Activated CD4-positive, alpha-beta T cell treated with anti-CD3 and anti-CD28 coated beads for 24 hours (primary cell): ENCODE measurements around the gene EXTL1.

Source experiments
- DNase-seq, 2 donors: peaks; one replicate each; pipeline ENCODE4 v3.0.0-alpha.2; 2020; ENCODE audit warnings: low read depth in 2 of 2

EXTL1 gene

DNA sequence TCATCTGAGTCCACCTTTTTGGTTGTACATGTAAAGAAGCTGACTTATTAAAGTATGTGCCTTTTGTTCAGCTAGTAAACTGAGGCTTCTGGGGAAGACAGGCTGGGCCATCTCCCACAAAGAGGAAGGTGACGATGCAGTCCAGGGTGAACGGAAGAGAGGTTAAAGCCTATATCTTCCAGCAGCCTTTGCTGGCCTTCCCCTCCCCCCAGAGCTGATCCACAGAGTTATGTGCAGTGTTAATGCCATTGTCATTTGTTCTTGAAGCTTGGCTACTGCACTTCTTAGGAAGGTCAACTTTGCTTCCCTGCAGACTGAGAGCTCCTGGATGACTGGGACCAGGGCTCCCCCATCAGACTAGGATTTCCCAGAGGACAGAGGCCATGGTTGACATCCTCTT lies 22.2 kb downstream of the EXTL1 start:
- no peak for DNase-seq

DNA sequence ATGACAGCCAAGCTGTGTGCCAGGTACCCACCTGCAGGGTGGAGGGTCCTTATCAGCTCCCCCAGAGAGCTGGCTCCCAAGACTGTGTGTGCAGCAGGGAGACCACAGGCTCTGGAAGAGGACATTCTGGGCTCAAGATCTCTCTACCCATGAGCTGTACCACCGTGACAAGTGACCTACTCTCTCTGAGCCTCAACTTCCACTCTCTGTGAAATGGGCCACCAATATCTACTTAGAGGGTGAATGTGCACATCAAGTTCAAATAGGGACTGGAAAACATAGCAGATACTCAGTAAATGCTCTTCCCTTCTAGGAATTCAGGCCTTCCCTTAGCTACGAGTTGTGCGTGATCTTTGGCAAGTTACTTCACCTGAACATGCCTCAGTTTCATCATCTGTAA lies 22.8 kb downstream of the EXTL1 start:
- no peak for DNase-seq

DNA sequence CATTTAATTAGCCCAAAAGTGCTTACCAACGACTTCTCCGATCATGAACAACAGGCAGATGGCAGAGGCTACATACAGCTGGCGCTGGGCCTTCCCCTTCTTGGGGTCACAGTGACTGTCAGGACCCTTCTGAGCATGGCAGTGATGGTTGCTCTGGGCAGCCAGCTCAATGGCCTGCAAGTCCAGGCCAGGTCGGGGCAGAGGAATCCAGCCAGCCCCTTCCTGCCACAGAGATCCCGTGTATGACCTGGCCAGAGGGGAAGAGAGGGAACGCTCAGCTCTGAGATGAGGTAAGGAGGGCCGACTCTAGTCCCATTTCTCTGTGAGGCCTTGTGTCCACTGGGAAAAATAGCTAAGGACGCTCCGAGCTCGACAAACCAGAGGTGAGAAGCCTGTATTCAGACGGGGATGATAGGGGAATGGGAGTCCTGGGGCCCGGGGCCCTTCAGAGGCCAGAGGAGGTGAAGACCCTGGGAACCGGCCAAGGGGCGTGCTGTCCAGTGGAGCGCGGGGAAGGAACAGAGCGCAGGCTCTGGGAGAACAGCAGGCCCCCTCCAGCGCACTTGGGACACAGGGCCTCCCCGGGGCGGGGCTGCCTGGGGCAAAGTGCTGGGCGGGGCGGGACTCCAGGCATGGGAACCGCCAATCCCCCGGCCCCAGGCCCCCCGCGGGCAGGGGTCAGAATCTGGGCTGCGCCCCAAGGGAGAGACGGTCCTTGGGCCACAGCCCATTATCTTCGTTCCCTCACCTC lies 23.6 kb downstream of the EXTL1 start:
- DNase-seq, result no peak

DNA sequence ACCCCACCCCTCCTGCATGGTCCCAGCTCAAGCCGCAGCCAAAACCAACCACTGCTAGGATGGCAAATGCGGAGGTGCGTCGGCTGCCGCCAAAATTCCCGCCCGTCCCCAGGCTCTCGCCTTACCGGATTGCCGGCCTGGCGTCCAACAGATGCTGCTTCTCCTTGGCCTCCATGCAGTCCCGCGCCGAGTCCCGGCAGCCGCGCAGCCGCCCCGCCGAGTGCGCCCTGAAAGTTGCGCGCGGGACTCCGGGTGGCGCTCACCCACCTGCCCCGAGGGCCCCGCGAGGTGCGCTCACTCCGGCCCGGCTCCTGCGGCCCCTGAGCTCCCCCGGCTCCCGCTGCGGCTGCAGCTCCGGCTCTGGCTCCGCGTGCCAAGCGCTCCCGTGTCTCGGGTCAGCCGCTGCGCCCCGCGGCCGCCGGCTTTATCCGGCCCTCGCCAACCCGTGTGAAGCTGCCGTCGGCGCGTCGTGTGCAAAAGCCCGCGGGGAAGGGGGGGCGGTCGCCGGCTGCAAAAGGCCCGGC lies 24.2 kb downstream of the EXTL1 start, which contains the start of gene SLC30A2:
TSS of gene SLC30A2 (minus strand) at position 397 of the 524 bp plus-strand sequence. CDS start at position 175, 222 bp downstream.
- DNase-seq, result no peak

DNA sequence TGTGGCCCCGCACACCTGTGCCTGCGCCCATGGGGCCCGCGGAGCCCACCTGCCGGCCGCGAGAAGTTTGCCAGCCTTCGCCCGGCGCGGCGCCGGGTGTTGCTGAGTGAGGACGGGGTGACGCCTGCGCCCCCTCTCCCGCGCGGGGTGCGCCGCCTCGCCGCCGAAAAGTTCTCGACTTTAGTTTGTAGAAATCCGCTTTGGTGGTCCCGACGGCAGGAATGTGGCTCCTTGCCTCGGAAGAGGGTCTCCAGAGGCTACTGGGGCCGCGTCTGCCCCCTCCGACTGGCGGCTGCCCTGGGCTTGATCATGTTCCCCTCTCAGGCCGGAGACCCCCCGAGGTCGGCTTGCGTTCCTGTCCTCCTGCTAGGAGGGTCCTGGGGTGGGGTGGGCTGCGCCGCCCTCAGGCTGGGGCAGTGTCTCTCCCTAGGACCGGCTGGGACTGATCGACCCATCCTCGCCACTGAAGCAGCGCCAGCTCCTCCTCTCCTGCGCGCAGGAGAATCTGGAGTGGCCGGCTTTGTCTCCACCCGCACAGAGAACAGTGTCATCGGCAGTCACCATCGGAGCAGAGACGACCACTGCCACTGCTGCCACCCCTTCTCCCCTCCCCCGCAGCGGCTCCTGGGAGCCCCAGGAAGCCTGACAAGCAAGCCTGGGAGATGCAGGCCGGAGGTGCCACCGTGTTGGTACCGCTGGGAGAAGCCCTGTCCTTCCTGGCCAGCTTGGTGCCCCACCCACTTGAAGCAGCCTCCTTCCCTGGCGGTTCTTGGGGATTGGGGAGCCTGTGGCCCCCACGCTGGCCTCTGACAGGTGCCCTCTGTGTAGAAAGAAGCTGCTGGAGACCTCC lies 24.9 kb downstream of the EXTL1 start:
- no peak for DNase-seq

DNA sequence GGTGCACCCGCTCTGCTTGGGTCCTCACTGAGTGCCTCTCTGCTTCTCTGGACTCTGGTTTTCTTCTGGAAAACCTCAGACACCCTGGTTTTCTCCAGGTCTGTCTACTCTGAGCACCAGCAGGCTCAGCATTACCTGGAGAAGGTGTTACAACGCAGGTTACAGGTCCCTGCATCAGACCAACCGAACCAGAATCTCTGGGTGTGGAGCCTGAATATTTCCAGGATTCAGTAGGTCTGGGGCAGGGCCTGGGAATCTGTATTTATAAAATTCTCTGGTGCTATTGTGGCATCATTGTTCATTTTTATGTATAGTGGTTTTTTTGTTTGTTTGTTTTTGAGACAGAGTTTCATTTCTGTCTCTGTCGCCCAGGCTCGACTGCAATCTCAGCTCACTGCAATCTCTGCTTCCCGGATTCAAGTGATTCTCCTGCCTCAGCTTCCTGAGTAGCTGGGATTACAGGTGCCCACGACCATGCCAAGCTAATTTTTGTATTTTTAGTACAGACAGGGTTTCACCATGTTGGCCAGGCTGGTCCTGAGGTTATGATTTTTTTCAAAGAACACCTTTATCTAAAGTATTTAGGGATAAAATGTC lies 25.8 kb downstream of the EXTL1 start:
- no peak for DNase-seq

DNA sequence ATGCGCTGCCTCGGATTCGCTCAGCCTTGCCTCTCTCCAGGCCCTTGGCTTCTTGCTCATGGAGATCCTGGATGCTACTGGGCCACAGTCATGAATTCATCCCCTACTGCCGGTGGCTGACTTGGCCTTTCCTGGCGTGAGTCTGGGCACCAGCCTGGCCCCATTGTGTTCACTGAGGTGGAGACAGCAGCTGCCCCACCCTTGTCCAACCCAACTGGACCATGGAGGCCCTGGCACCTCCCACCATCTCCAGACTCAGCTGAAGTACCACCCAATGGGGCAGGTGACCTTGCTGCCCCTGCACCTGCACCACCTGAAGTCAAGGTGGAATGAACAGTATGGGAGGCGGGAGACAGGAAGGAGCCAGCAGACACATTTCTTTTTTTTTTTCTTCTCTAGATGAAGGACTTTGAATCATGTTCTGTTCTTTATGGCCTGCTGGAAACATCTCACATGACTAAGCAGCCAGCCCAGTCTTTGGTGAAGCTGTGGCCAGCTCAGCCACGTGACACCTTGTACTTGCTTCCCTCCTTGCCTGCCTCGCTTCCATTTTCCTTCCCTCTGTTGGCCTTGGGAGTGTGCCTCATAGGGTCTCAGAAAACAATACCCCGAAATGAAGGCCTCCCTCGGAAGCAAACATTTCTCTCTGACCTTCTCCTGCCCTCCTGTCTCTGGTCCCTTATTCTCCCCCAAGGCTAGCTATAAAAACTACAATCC lies 28.1 kb downstream of the EXTL1 start:
- DNase-seq, result no peak

DNA sequence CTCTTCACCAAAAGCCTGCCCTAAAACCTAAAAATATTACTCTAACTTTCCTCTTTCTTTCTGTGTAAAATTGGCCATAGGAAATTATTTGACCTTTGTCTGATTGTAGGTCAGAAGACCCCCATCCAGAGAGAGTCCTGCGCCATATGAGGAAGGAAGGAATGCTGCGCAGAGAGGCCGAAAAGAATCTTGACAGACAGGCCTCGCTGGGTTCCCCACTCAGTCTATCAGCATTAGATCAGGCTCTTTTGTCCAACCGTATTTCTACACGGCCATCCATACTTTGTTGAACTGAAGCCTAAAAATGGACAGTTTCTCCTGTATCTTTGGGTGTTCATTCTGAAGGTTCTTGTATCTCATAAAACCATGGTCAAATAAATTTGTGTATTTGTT lies 28.7 kb downstream of the EXTL1 start:
- DNase-seq, result no peak

DNA sequence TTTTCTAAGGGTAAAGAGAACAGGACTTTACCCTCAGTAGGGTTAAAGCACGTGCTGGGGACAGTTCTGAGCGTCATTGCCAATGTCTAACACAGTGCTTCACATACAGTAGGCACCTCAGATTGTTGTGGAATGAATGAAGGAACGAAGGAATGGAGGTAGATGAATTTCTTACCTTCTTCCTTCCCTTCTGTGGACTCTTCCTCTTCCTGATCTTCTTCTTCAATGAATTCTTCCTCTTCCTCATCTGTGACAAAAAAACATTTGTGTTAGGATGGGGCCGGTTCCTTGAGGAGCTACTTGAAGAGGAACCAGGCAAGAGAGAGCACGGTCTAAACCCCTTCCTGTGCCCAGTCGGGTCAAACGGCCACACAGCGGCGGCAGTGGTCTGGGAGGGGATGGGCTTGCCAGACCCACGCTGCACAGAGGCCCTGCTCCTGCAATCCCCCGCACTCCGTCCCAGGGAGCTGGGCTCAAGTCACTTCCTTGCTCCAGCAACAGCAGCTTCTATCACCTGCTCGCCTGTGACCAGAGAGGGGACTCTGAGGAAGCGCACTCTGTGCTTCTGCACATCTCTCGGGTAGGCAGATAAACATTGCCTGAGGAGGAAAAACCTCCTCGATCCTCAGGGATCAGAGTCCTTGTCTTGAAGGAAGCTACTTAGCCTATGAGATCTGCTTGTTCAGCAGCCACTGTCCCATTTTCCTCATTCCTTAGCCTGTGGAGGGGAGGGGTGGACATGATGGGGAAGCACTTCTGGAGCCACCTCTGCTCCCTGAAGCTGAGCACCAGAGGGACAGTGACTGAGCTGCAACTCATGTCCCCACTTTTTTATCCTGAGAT lies 32.4 kb downstream of the EXTL1 start:
- no peak for DNase-seq

DNA sequence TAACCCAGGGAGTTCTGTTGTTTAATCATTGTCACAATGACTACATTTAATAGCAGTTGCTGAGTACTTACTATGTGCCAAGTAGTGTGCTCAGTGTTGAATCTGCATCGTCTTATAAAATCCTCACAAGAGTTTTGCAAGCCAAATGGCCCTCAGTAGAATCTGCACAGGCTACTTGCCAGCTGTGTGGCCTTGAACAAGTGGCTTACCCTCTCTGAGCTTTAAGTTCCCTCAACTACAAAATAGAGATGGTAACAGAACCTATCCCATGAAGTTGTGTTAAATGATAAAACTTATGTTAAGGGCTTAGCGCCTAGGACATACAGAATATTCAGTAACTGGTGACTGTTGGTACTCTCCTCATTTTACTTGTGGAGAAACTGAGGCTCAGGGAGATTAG lies 33.5 kb downstream of the EXTL1 start:
- DNase-seq, result no peak

DNA sequence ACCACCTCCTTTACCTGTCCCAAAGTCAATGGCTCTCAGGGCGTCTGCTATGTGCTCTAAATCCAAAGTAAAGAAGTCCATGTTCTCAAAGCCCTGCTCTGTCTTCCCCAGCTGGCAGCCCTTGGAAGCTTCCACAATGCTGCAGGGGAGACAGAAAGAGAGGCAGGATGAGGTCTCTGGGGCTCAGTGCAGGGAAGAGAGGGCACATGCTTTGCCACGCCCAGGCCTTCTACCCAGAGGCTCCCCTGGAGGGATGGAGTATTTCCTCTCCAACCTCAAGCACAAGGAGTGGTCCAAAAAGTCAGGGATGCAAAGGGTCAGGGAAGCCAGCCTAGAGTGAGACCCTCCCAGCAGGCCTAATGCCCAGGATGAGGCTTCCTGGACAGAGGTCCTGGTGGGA lies 35.6 kb downstream of the EXTL1 start:
- no peak for DNase-seq

DNA sequence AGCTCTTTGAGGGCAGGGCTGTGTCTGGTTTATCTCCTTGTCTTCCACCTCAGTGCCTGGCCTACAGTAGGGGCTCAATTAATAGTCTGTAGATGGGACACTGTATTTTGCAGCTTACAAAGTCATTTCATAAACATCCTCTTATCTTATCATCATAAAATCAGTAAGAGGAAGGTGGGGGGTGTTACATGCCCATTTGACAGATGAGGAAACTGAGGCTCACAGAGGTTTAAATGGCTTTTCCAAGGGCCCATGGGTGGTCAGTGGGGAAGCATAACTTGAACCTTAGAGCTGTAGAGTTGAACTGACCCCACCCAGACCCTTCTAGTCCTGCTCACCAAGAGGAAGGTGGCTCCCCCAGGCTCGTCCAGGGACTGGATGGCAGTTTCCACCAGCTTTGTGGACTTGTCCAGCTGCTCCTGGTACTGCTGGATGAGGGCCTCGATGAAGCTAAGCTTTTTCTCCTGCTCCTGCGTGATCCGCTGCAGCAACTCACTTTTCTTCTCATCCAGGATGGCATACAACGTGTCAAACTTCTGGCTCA lies 36.5 kb downstream of the EXTL1 start:
- DNase-seq, result no peak

DNA sequence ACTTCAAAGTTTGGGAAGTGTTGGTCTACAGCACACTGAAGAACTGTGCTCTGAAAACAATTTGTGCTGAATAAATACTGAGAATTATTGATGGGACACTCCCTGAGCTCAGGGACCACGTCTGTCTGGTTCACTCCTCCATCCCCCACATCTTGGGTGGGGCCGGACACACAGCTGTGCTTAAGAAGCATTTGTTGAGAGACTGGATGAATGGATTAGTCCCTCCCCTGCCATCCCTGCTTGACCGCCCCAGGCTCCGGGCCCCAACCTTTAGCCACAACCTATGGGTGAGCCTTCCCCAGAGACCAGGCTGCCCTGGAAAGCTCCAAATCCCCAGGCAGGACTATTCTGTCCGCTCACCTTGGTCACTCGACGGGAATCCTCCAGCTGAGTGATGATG lies 38.3 kb downstream of the EXTL1 start:
- no peak for DNase-seq

DNA sequence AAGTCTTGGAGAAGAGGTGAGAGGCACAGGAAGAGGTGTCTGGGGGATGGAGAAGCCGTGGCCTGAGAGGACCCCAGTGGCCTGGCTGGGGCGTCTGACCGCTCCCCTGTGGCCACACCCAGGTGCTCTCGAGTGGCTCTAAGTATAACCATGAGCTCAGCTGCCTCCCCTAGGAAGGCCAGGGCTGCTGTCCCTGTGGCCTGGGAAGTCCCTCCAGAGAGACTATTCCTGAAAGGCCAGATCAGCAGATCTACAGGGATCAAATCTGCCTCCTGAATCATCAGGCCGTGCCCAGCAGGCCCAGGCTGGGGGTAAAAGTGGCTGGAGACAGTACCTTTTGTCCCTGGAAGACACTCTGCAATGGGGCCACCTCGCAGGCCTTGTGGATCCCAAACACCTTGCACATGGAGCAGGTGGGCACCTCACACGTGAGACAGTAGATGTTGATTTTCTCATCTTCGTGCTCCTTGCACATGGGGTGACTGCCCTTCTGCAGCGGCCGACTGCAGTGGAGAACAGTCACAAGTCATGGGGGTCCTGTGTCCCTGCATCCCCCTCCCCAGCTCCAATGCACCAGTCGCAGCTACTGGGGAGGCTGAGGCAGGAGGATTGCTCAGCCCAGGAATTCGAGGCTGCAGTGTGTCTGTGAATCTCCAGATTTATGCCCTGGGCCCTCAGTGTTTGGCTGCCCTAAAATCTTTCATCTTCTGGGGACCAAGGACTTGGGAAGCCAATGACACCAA lies 39.4 kb downstream of the EXTL1 start:
- DNase-seq, result no peak

DNA sequence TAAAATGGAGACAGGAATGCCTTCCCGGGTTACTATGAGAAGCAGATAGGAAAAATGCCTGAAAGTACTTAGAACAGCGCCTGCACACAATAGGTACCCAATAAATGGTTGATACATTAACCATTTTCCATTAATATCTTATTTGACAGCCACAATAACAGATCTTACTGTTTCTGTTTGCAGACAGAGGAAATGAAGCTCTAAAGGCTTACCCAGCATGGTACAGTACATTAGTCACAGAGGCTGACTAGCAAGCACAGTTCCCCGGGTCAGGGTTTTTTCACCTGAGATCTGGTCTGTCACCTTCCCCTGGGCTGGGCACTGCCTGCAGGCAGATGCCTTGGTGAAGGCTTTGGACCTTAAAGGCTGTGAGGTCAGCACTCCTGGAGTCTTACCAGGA lies 43.0 kb downstream of the EXTL1 start:
- DNase-seq, result no peak

DNA sequence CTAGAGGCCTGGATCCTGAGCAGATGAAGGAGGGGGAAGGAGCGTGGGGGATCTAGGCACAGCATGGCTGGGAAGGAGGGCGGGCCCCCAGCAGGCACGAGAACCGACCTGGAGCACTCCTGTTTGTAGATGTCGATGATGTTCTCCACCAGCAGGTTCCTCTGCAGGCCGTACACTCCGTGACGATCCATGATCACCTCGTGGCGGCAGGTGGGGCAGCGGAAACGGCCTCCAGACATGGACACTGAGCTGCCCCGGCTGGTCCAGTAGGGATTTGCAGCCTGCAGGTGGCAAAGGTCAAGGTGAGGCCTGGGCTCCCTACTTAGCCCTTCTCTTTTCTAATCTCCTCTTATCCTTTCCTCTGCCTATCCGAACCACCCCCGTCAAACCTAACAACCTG lies 44.6 kb downstream of the EXTL1 start:
- no peak for DNase-seq

DNA sequence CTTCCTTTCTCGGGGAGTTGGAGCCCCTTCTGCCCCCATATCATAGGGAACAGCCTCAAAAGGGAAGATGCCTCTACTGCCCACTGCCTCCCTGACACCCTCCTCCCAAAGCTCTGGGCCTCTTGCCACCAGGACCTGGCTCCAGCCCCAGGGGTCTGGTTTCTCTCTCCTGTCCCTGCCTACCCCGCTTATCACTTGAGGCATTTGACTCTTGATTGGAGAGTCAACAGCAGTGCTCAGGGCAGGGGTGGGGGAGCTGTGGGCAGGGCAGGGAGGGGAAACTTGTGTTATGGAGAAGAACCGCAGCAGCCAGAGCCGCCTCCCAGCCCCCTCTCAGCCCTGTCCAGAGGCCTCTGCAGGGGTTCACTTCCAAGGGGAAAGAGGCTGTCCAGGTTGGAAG lies 45.3 kb downstream of the EXTL1 start:
- no peak for DNase-seq

DNA sequence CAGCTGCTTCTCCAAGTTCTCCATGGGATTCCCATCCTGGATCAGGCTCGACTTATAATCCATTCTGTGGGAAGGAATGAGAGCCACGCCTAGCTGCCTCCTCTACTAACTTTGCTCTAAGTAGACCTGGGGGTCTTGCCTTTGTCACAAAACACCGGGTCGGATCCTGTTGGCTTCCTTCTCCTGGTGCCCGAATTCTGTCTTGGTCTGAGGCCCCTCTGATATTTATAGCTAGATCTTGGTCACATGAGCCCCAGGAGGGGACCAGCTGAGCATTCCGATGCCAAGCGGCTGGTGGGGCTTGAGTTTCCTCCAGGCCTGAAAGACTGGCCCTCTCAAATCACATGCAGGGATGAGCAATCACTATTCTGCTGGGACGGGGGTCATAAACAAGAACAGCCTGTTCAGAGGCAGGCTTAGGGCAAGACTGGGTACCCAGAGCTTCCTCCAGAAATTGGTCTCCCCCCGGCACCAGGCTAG lies 45.9 kb downstream of the EXTL1 start, which contains the start of gene TRIM63:
TSS of gene TRIM63 (minus strand) at position 199 of the 480 bp plus-strand sequence. CDS start at position 63, 136 bp downstream.
- DNase-seq, result no peak

DNA sequence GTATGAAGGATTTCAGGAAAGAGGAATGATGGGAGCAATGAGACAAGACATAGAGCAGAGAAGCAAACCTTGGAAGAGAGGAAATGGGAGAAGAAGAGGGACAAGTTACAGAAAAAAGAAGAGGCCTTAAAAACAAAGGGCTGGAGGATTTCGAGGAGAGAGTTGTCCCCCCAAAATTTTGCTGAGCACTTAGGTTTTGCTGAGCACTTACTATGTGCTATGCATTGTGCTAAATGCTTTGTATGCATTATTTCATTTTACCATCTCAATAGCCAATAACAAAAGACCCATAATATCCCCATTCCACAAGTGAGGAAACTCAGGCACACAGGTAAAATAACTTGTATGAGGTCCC lies 48.3 kb downstream of the EXTL1 start:
- no peak for DNase-seq
